CD4-positive, alpha-beta T cell treated with Interleukin-1 beta for 1 hour (primary cell): Measurements from ENCODE around the gene LAMTOR2.
"Not testable (repeated sequence)": the region's sequence is repeated elsewhere in the genome, so short reads cannot be mapped to it uniquely, and the experiment has no call there.

Source experiments
- DNase-seq, 2 donors: peaks; one replicate each; pipeline ENCODE4 v3.0.0-alpha.2; 2020 to 2022

LAMTOR2 gene

GRCh38 chr1:156052862-156053767, 1.5 kb upstream of the LAMTOR2 start:
- peak; percentile 70 for DNase-seq

DNA sequence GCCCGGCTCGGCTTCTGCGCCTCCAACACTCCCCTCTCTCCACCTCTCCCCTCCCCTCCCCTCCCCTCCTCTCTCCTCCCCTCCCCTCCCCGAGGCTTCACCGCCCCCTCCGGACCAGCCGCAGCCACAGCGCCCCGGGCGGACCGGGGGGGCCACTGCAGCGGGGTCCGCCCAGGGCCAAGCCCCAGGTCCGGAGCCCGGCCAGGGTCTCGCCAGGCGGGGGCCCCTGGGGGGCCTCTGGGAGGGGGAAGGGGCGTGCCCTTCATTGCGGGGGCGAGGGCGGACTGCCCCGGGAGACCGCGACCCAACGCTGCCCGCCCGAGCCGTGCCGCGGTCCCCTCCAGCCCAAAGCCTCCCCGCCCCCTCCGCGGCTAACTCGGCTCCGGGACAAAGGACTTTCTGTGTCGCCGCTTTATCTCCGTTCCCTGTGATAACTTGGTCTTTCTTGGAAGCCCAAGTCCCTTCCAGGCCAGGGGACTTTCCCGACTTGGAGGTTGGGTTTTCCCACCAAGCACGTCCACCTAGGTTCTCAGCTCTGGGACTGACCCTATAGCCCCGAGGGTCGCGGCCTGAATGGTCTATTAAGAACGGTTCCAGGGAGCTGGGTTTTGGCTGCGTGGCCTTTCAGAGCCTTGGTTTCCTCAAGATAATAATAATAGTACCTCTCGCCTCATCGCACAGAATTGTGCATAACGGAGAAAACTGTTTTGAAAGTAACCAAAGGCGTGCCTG, 648 bp upstream of the LAMTOR2 start, which contains the start of gene UBQLN4:
TSS of gene UBQLN4 (minus strand) at position 31 of the 732 bp plus-strand sequence. CDS start 97 bp downstream, outside the sequence.
- peak; percentile 88 for DNase-seq

- DNase-seq, result no peak
Measured at GRCh38 chr1:156055281-156056048, 883 bp downstream of the LAMTOR2 start.

- DNase-seq, result no peak
Measured at GRCh38 chr1:156056326-156056849, 1.8 kb downstream of the LAMTOR2 start.

DNA sequence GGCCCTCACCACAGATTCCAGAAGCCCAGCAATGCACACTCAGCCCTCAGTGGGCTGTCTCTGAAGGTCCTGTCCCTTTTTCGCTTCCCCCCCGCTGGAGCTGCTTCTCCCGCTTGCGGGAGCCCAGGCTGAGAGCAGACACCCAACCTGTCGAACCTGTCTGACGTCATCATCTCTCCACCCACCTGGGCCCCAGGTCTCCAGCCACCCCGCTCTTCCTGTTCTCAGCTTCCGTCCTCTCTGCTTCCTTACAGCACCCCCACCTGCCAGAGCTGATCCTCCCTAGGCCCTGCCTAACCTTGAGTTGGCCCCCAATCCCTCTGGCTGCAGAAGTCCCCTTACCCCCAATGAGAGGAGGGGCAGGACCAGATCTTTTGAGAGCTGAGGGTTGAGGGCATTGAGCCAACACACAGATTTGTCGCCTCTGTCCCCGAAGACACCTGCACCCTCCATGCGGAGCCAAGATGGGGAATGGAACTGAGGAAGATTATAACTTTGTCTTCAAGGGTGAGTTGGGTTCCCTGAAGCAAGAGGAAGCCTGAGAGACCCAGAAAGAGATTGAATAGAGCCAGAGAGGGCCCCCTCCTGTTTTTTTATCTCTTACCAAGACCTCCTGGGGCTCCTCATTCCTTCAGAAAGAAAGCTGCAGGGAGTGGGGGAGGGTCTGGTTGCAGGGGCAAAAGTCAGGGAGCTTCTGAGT, 6.5 kb downstream of the LAMTOR2 start, which contains the start of gene RAB25:
TSS of gene RAB25 (plus strand) at position 224 of the 700 bp plus-strand sequence. CDS start at position 465, 241 bp downstream.
- no peak for DNase-seq

- DNase-seq, result no peak
Measured at GRCh38 chr1:156062189-156062588, 7.6 kb downstream of the LAMTOR2 start.

DNA sequence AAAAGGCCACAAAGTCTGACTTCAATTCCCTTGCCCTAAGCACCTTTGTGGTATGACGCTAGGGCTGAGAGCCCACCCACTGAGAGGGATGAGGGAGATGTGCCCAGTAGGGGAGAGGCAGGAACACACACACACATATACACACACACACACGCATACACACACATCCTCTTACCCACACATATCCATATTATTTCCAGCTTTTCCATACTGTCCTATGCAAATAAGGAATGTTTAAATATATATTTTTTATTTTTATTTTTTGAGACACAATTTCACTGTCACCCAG, 9.4 kb downstream of the LAMTOR2 start:
- DNase-seq, result no peak

GRCh38 chr1:156064615-156065014, 10.0 kb downstream of the LAMTOR2 start:
- DNase-seq, result no peak

DNA sequence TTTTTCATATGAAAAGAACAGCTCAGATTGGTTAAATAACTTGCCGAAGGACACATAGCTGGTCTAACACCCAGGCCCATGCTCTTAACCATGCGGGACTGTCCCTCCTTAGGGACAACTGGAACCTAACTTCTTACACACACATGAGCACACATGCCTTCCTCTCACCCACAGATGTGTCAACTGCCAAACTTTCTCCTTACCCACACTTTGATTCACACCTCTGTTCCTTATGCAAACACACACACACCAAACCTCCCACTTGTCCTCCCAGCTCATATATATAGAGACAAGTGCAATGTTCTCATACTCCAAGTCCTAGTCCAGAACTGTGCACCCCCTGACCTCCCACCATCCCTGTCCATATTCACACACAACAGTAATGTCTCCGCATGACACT, 10.6 kb downstream of the LAMTOR2 start:
- no peak for DNase-seq

GRCh38 chr1:156065871-156066270, 11.3 kb downstream of the LAMTOR2 start:
- no peak for DNase-seq

DNA sequence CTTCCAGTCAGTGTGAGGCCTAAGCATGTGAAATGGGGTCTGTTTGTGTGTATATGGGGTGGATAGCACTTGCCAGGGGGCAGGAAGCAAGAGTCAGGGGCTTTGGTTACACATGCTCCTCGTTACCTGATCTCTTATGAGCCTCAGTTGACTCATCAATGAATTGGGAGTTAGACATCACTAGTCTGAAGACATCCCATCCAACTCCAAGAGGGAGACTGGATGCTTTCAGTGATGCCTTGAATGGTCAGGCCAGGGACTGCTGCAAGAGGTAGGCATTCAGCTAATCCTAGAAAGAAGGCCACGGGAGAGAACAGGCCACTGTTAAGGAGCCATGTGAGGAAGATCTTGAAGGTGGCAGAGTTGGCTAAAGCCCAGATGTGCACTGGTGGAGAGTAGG, 12.7 kb downstream of the LAMTOR2 start:
- no peak for DNase-seq

DNA sequence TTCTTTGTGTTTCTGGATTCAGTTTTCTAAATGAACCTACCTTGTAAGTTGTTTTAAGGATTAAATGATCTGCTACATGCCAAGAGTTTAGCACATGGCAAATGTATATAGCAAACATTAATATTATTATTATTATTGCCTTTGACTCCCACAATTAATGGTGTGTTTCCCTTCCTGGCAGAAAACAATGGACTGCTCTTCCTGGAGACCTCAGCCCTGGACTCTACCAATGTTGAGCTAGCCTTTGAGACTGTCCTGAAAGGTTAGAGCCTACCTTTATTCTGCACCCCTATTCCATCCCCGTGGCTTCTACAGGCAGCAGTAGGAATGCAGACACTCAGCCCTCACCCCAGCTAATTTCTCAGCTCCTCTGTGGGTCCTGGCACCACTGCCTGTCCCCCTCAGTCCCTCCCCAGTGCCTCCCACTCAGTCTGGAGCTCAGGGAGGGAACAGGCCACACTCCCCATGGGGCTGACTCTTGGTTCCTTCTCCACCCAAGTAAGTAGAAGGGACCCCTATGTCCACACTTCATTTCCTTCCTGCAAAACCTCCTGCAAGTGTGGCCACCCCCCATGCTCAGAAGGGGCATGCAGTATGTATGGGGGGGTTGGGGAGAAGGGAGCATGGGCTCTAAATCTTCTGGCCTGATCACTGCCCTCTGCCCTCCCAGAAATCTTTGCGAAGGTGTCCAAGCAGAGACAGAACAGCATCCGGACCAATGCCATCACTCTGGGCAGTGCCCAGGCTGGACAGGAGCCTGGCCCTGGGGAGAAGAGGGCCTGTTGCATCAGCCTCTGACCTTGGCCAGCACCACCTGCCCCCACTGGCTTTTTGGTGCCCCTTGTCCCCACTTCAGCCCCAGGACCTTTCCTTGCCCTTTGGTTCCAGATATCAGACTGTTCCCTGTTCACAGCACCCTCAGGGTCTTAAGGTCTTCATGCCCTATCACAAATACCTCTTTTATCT, 15.2 kb downstream of the LAMTOR2 start:
- DNase-seq, result no peak

GRCh38 chr1:156070548-156070947, 16.0 kb downstream of the LAMTOR2 start:
- no peak for DNase-seq

DNA sequence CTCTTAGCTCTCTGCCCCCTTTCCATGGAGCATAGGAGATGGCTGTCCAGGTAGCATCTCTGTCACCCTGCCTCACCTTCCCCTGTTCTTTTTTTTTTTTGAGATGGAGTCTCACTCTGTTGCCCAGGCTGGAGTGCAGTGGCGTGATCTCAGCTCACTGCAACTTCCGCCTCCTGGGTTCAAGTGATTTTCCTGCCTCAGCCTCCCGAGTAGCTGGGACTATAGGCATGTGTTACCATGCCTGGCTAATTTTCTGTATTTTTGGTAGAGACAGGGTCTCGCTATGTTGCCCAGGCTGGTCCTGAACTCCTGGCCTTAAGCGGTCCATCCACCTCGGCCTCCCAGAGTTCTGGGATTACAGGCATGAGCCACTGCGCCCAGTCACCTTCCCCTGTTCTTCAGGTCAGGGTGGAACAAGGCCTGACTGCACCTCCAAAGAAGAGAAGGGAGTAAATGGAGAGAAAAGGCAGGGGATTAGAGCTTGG, 16.8 kb downstream of the LAMTOR2 start:
- DNase-seq, result not testable (repeated sequence)

DNA sequence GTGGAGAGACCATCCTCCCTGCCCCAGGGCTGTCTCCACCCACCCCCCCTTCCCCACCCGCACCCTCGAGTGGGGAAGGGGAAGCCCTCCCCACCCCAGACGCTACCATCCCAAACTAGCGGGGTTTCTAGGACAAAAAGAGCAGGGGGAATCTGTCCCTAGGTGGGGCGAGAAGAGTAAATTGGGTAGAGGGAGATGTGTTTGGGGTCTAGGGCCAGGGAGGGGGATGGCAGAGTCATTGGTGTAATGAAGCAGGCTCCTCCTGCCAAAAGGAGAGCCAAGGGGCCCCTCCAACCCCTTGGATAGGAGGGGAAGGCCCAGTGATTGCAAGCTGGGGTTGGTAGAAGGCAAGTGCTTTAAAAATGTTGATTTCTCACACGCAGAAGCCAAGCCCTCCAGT, 17.7 kb downstream of the LAMTOR2 start:
- no peak for DNase-seq

GRCh38 chr1:156073110-156073687, 18.6 kb downstream of the LAMTOR2 start:
- no peak for DNase-seq

- DNase-seq, result no peak
Measured at GRCh38 chr1:156073740-156074139, 19.2 kb downstream of the LAMTOR2 start.

GRCh38 chr1:156074661-156075060, 20.1 kb downstream of the LAMTOR2 start:
- DNase-seq, result no peak

DNA sequence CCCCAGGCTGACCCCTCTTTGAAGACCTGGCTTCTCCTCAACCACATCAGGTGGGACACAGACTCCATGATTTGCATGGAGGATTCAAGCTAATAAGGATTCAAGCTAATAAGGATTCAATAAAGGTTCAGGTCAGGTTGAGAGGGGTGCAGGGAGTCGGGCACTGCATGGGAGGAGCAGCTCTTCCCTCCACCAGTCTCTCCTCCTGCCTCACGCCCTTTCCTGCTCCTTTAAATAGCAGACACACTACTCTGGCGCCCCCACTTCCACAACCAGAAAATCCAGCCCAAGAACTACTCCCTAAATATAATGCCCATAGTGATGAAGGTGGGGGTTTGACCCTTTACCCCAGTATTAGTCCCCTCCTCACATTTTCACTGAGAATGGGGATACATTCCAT, 20.6 kb downstream of the LAMTOR2 start:
- DNase-seq, result no peak

DNA sequence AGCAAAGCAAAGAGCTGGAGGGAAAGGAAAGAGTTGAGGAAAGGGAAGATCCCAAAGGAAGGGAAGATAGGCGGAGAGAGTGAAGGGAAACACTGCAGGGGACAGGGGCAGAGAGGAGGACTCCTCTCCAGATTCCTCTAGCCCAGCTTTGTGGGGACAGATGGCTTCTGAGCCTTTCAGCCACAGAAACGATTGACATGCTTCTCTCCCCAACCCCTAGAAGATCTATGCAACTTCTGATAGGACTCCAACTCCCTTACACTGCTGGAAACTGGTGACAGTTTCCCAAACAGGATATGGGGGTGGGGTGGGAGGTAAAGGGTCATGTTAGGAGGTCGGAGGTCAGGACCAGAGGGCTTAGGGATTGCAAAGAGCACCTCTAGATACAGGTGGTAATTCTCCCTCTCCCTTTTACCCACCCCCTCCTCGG, 21.2 kb downstream of the LAMTOR2 start:
- no peak for DNase-seq
